Heart left ventricle (tissue), 16 donors: ENCODE data around the gene KRT80. TPM values are rescaled to one million over a fixed set of nuclear protein-coding genes. Genes with fewer than 3 reads are reported as not detected.

Experiments
- ATAC-seq, 4 donors: fragments of 200-7000 bp; cut with Tn5 transposase; one replicate each; pipeline ENCODE4 v1.9.1; 2020 to 2022; ENCODE audit warnings: moderate library complexity in 4 of 4, mild to moderate bottlenecking in 3 of 4, moderate number of reproducible peaks in 1 of 4
- DNase-seq, 5 donors: peaks; one replicate each; pipeline ENCODE4 v3.0.0-alpha.2; 2020
- H3K27ac ChIP-seq, 12 donors: fragments of 200-600 bp; sonication (generic) in 4 of 12; one replicate each; pipeline versions ENCODE4 v1.5.0 to v1.8.0; 2016 to 2022; ENCODE audit warnings: mild to moderate bottlenecking in 2 of 12
- H3K27me3 ChIP-seq, 9 donors: fragments of 200-600 bp; sonication (generic) in 2 of 9; one replicate each; pipeline versions ENCODE4 v1.5.1 to v1.8.0; 2016 to 2022; ENCODE audit warnings: mild to moderate bottlenecking in 3 of 9
- H3K36me3 ChIP-seq, 9 donors: fragments of 200-600 bp; sonication (generic) in 2 of 9; one replicate each; pipeline versions ENCODE4 v1.5.0 to v1.8.0; 2018 to 2022; ENCODE audit warnings: mild to moderate bottlenecking in 2 of 9
- H3K4me1 ChIP-seq, 12 donors: fragments of 200-600 bp; sonication (generic) in 4 of 12; one replicate each; pipeline versions ENCODE4 v1.5.0 to v1.8.0; 2016 to 2022; ENCODE audit warnings: mild to moderate bottlenecking in 3 of 12
- H3K4me3 ChIP-seq, 12 donors: fragments of 200-600 bp; sonication (generic) in 4 of 12; one replicate each; pipeline versions ENCODE4 v1.5.0 to v1.8.0; 2017 to 2022; ENCODE audit warnings: mild to moderate bottlenecking in 9 of 12, moderate library complexity in 4 of 12
- H3K9me3 ChIP-seq, 12 donors: fragments of 200-600 bp; sonication (generic) in 4 of 12; one replicate each; pipeline versions ENCODE4 v1.5.0 to v1.8.0; 2016 to 2022; ENCODE audit warnings: mild to moderate bottlenecking in 1 of 12
- CTCF ChIP-seq, 12 donors: fragments of 200-600 bp; sonication (generic) in 4 of 12; IDR thresholded peaks; one replicate each; pipeline versions ENCODE4 v1.5.0 to v1.8.0; 2018 to 2022; ENCODE audit warnings: antibody characterized with exemption in 12 of 12, mild to moderate bottlenecking in 5 of 12
- POLR2A ChIP-seq, 2 donors: fragments of 450-650 bp; IDR thresholded peaks; one replicate each; pipeline ENCODE4 v1.6.1; 2017; ENCODE audit warnings: antibody characterized with exemption in 2 of 2, mild to moderate bottlenecking in 2 of 2, moderate library complexity in 2 of 2
- WGBS, 4 donors: extraction: QIAGEN DNeasy Blood & Tissue Kit in 2 of 4; methylation state at CpG; one replicate each; pipeline versions ENCODE4 v1.1.5 to v1.1.7; 2013 to 2018; 5-methylcytosine and 5-hydroxymethylcytosine counted together
- intact Hi-C, 10 donors: fragments of 100-400 bp; cut with DNase I; formaldehyde crosslinking; loops; one replicate each; pipeline versions ENCODE4 v1.11.1 to v1.14.2; 2022
- polyA plus RNA-seq, 2 donors: library from polyadenylated mRNA; stranded (reverse); fragments of 200-250 nt; gene quantifications; one replicate each; pipeline ENCODE4 v1.2.3, GENCODE V29; 2013
- total RNA-seq, 9 donors: library from RNA; depleted of rRNA in 2 of 9; stranded (reverse); fragments of >200 nt in 2 of 9; fragmentation: NEBNext Ultra II Directional in 3 of 9; extraction: Animal tissue kit (Norgen Biotek cat#: 25700) in 3 of 9; gene quantifications; one replicate each; pipeline versions ENCODE4 v1.1.0 to v1.2.4, GENCODE V29; 2016 to 2023
- donor health status: ischemic (EF 13 %, LVEDD 7.1; RV severe dilation, severe dysfunction).
- donor health status: healthy with polysubstance abuse.
- donor health status: DM: no; HTN: yes; CAD: no.
- donor health status: DM: no; HTN: no; CAD: no.
- donor health status: ischemic (EF 25% LVEDD 6.9; RV normal size, moderate dysfunction).
- donor health status: ischemic (EF 25% LVEDD 5.7; RV mildly dilated, moderate dysfunction).
- donor health status: healthy.
- donor health status: DM: yes; HTN: yes; CAD: no.
- donor health status: ischemic (EF 35%, LVEDD 5.7; RV mildly dilated, moderate dysfunction).
- donor health status: nonischemic (EF 11% LVEDD 7.7; RV severe dilation, severe dysfunction).
- donor health status: DM: yes; HTN: yes; CAD: no.
- donor health status: PGD.
- donor health status: ischemic (EF 29% LVEDD 5.4; RV normal size, mild dysfunction).
- donor health status: nonischemic (EF 23%, LVEDD 6.1; RV moderate dilation, normal function).

Gene KRT80
- total and polyA plus RNA-seq, 11 donors = 0.08 to 1.2 (median 0.24) TPM; not detected in 2

- TF ChIP-seq POLR2A (IDR thresholded peaks at IDR 0.05) = no peak
- TF ChIP-seq CTCF (IDR thresholded peaks at IDR 0.05) = no peak
- Histone ChIP-seq H3K4me1 (peaks cover 8 to 77% (median 40%) of the 10 kb centered on the region in 12 donors), H3K4me3 (no peak overlapping the region), H3K27me3 (no peaks in the 10 kb centered on the region), H3K9me3 (no peaks in the 10 kb centered on the region), H3K36me3 (no peaks in the 10 kb centered on the region), H3K27ac (peak overlapping the region in 3 of 12 donors; percentile 59 to 75 (median 69))
- ATAC-seq (no peak), DNase-seq (peak in 1 of 5 donors; percentile 24)
- WGBS, 4 donors = 95 to 99% (median 96%) methylated on average over 7 to 10 of the region's 10 CpGs
- intact Hi-C loops = loop anchor here in 9 of 10 donors (10.0 kb wide), 5 partner anchors 354 to 834 kb away; no protein-coding TSS in a partner anchor
Measured at GRCh38 chr12:52151153-52151836, 40.5 kb downstream of the KRT80 start.

GRCh38 chr12:52149651-52150241 lies 42.1 kb downstream of the KRT80 start:
- Histone ChIP-seq H3K4me1 (peaks cover 8 to 66% (median 40%) of the 10 kb centered on the region in 12 donors), H3K36me3 (no peaks in the 10 kb centered on the region), H3K27me3 (no peaks in the 10 kb centered on the region), H3K4me3 (no peak overlapping the region), H3K9me3 (no peaks in the 10 kb centered on the region), H3K27ac (peak overlapping the region in 3 of 12 donors; percentile 29 to 83 (median 81))
- intact Hi-C loops = loop anchor here in 9 of 10 donors (10.0 kb wide), 5 partner anchors 355 to 835 kb away; no protein-coding TSS in a partner anchor
- ATAC-seq (no peak), DNase-seq (peak in 1 of 5 donors; percentile 52)
- TF ChIP-seq POLR2A (IDR thresholded peaks at IDR 0.05) = no peak
- TF ChIP-seq CTCF (IDR thresholded peaks at IDR 0.05) = no peak
- 67 to 95% (median 75%) methylated on average over 4 to 5 of the region's 5 CpGs for WGBS, 4 donors

DNA sequence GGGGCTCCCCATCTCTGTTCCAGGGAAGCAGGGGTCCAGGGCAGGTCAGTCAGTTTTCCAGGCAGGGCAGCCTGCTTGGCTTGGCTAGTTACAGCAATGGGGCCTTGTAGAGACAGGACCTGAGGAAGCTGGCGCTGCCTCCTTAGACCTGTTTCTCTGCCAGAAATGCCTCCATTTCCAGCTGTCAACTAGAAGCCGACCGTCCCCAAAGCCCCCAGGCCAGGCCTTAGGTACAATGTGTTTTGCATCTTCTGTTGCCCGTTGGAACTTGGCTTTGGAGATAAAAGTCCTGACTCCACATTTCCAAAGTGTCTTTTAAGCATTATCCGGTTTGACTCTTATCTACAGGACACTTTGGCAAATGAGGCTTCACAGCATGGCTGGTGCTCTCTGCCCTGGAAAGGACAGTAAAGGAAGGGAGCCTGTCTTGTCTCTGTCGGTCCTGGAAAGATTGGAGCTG lies 42.6 kb downstream of the KRT80 start:
- 50 to 59% (median 54%) methylated on average over 6 of the region's 6 CpGs for WGBS, 4 donors
- H3K9me3 ChIP-seq = no peaks in the 10 kb centered on the region
- no peak overlapping the region for H3K4me3 ChIP-seq
- H3K4me1 ChIP-seq = peaks cover 8 to 66% (median 40%) of the 10 kb centered on the region in 12 donors
- intact Hi-C loops = no loop called here
- no peak for ATAC-seq
- TF ChIP-seq POLR2A (IDR thresholded peaks at IDR 0.05) = no peak
- no peak for TF ChIP-seq CTCF (IDR thresholded peaks at IDR 0.05)
- peak overlapping the region in 5 of 12 donors; percentile 29 to 85 (median 81) for H3K27ac ChIP-seq
- no peaks in the 10 kb centered on the region for H3K27me3 ChIP-seq
- no peaks in the 10 kb centered on the region for H3K36me3 ChIP-seq
- peak in 1 of 5 donors; percentile 49 for DNase-seq
